Pulmonary artery endothelial cell (primary cell): Measurements from ENCODE around the gene COG5. TPM values are rescaled to one million over a fixed set of nuclear protein-coding genes. Genes with fewer than 3 reads are reported as not detected.

Experiments
- DNase-seq: peaks from one replicate; pipeline ENCODE4 v3.0.0-alpha.2; 2011; ENCODE audit warnings: low read depth, low spot score
- total RNA-seq: library from RNA; depleted of rRNA; stranded (reverse); fragments of >200 nt; gene quantifications from 2 replicates; pipeline ENCODE4 v1.2.3, GENCODE V29; 2014

The COG5 gene
- total RNA-seq, 1 donor from 2014 or later, result 49.7 TPM

DNA sequence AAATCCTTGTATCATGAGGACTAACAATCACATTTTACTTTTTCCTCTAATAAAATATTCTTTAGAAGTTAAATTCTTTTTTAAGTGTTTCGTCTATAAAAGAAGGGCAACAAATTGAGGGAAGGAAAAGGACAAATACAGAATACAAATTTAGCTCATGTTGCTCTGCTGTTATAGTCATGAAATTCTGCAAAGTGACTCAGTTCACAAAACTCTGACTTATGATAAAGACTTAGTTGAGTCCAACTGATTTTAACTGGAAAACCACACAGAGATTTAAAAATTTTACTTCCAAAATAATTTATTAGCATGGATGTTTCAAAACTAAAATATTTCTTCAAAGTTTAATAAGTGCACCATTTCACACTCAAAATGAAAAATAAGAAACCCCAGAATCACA, 168.9 kb downstream of the COG5 start:
- DNase-seq, result no peak

DNA sequence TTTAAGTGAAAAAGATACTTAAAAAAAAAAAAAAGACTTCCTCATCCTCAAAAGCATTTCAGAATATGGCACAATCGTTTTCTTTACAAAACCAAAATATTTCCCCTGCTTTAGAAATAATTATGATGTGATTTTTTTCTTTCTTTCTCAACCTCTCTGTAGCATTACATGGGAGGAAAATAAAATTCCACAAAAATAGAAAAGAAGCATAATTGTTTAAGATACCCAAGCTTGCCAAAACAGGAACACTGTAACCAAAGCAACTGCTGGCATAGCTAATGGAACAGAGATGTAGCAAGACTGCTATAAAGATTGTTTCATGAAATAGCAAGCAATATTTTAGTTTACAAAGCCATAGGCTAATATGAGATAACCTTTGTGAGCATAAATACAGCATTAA, 169.4 kb downstream of the COG5 start:
- no peak for DNase-seq

DNA sequence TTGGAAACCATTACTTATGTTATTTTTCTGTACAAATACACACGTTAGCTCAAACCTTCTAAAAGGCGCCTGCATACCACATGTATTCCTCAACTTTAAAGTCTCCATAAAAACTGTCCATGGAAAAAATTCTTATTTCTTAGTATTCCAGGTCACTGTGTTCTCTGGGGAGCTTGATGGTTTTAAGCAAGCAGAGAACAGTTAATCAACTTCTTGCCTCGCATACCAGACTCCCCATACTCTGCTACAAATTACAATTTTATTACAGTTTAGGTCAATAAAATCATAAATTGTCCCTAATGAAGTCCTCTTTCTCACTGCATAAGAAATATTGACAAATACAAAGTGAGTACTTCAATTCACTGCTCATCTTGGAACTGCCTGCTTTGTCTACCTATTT, 170.9 kb downstream of the COG5 start:
- DNase-seq, result no peak

DNA sequence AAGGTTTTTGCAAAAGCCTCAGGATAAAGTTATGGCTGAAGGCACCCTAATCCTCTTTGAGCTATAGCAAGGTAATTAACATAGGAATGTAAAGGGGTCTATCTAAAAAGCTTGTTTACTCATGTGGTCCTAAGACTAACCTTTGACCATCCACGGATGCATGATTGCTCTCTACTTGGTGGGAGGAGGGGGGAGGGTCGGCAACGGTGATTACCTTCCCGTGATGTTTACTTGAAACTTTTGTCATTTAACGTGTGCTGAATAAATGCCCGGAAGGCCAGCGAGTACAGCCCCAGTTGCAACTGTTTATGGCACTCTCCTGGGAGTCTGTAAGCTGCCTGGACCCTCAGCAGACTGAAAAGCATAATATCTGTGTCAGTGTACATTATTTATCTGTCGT, 172.8 kb downstream of the COG5 start:
- no peak for DNase-seq

DNA sequence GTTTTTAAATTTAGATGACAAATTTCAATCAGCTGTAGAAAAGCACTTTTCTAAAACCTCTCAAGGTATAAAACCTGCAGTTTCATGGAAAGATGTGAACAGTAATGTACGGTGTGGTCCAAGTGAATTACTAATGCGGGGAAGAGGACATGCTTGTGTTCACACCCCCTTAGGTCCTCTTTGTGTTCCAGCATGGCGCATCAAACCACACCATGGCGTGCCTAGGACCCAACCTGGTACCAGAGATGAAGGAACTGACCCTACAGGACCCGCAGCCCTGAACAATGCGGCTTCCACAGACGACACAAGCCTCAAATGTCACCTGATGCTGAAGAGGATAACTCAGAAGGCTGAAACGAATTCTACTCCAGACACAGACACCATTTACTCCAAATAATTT, 175.1 kb downstream of the COG5 start:
- no peak for DNase-seq

DNA sequence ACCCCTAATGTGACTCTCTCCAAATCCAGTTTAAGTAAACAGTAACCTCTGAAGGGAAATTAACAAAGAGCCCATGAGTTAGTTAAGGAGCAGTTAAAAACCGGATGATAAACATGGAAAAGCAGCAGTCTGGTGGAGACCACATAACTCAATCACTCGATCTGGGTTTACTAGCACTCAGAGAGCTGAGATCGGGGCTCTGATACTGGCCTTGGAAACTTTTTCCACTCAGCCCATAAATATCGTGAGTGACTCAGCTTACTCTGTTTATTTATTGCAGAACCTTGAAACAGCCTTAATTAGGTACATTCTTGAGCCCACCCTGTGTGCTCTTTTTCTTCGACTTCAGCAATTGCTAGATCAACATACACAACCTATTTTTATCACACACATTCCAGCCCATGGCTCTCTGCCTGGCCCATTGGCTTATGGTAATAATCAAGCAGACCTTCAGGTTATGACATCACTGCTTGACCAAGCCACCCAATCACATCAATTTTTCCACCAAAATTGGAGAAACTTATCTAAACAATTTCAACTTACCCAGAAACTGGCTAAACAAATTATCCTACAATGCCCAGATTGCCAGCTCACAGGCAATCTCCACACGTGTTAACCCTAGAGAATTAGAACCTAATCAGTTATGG, 176.0 kb downstream of the COG5 start:
- DNase-seq, result no peak

DNA sequence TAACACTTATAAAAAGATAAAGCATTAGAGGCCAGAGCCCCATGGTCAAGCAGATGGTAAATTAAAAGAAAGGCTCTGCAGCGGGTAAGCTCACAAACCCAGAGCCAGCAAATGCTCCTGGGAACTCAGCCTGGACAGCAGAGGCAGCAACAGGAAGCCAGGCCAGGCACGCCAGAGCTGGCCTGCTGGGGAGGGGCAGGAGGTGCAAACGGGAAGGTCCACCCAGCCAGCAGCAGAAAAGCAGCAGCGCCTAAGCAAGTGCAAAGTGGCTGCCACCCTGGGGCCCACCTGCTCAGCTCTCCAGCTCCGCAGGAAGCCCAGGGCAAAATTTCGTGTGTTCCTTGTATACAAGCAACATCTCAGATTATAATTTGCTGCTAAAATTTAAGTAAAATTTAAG, 176.6 kb downstream of the COG5 start:
- DNase-seq, result no peak

DNA sequence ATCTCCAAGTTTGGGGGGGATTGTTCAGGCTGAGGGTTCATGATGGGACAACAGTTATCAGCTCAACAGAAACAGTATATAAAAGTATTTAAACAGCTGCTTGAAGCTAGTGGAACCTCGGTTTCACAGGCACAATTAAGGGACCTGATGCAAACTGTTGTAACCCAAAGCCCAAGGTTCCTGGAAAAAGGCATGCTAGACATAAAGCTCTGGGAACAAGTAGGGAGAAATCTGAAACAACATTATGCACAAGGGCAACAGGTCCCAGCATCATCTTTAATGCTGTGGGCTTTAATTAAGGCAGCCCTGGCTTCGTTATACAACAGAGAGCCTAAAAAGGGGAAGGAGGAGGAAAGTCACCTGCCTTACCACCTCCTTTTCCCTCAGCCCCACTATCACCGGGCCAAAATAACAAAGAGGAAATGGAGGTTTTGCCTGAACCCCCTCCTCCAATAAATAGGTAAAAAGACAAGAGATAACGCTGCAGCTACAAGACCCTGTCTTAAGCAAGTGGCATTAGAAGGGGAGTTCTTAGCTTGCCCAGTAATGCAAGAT, 177.1 kb downstream of the COG5 start:
- no peak for DNase-seq

DNA sequence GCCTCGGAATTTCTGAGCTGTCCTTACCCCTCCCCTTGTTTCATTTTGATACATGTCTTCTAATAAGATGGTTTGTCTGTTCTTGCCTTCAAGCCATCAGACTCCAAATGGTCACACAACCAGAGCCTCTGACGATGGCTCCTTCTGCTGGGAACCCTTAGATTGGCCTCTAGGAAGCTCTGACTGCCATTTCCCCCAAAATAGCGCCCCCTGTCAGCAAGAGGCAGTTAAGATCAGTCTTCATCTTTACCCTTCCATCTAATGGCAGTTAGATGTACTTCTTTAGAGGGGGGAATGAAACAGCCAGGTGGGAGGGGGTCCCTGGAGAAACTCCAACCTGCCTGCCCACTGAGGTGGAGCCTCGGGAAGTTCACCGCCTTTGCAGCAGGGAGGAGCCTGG, 179.7 kb downstream of the COG5 start:
- DNase-seq, result no peak

DNA sequence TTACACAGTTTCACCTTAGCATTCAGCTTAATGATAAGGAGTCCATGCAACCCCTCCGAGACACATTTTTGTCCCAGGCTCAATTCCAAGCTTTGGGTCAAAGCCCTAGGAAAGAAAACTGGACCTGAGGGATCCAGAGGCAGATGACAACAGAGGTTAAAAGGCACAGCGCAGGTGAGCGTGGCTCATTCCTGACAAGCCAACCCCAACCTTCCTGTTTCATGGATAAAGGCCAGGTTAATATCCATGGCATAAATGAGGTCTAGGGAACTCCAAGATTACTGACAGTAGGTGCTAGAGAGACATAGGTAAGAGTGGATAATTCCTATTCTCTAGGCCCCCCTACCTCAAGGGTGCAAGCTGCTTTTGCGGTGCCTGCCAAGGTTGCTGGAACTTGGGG, 180.5 kb downstream of the COG5 start:
- DNase-seq, result no peak

DNA sequence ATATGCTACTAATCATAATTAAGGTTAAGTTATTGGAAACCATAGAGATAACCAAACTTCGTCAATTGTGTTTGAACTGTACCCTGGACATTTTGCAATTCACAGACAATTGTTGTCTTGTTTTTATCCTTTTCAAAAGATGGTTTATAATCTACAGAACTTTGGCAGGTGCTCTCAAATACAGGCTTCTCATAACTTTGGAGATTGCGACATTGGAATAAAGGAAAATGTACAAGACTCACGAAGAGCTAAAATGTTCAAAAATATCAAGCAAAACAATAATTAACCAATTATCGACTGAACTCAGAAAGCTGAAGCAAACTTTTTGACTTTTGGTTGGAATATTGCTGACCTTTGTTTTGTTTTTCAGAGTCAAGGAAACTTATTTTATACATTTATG, 182.3 kb downstream of the COG5 start:
- DNase-seq, result no peak

DNA sequence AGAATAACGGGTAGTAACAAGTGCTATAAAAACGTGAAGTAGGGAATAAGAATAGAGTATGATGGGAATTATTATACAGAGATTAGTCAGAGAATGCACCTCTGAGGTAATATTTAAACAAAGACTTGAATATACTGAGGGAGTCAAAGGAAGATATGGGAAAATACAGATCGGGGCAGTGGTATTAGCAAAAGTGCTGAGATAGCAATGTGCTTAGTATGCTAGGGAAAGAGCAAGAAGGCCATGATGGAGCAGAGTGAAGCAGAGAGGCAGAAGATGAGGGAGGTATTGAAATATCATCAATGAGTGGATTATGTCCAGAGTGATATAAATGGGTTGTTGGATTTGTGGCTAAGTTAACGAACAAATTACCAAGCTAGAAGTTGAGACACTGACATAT, 190.4 kb downstream of the COG5 start:
- no peak for DNase-seq

DNA sequence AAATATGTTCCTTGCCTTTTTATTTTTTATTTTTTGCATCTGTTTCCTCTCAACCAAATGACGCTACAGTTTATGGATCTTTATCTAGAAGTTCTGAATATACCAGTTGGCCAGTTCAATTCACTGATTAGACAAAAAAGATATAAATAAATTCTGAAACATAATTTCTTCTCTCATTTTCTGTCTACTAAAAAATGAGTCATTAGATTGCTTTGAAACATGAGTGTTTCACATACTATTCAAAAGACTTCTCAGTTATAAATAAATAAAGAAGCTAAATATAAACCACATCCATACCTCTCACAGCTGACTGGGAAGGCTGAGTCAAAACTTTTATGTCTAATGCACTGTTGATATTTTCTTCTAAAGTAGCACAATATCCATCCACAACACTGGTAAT, 191.4 kb downstream of the COG5 start:
- DNase-seq, result no peak

DNA sequence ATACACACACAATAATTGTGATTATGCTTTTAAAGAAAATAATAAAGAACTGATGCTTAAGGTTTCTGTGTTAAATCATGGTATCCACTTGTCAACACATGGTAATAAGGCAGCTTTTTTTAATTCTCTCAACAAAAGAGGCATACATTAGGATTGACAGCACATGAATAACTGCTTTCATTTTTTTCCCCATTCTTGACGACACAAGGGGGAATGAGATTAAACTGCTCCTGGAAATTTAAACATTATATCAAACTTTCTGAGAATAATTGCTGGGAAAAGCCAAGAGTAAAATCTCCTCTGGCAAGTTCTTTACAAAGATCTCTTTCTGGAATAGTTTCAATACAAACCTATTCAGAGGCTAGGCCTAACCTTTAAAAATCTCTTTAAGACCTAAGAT, 192.9 kb downstream of the COG5 start:
- no peak for DNase-seq

DNA sequence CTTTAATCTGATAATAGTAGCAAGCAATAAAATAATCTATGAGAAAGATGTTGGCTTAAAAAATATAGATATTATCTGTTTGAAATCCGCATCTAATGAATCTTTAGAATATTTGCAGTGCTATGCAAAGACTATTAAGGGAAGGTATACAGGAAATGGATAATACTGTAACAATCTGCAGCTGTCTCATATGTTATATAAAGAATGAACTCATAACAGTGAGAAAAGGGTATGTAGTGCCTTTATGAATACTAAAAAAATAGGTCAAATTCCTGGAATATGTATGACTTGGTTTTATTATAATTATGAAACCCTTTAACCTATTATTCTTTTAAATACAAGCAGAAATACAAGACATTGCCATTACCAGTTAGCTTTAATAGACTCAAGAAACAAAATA, 198.9 kb downstream of the COG5 start:
- DNase-seq, result no peak

DNA sequence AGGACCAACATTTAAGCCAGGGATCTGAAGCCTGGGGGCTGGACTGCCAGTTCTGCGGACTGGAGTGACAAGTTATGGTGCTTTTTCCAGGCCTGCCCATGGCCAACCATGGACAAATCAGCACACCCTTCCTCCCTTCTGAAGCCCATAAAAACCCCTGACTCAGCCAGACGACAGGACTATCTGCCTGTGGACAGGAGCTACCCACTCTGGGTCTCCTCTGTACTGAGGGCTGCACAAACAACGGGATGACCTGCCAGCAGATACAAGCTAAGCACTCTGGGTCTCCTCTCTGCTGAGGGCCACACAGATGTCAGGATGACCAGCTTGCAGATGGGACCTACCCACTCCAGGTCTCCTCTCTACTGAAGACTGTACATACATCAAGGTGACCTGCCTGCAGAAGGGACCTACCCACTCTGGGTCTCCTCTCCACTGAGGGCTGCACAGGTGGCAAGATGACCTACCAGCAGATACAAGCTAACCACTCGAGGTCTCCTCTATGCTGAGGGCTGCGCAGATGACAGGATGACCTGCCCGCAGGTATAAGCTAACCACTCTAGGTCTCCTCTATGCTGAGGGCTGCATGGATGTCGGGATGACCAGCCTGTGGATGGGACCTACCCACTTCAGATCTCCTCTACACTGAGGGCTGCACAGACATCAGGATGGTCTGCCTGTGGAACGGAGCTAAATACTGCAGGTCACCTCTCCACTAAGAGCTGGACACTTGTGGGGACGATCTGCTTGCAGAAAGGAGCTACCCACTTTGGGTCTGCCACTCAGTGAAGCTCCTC, 204.0 kb downstream of the COG5 start:
- DNase-seq, result no peak

DNA sequence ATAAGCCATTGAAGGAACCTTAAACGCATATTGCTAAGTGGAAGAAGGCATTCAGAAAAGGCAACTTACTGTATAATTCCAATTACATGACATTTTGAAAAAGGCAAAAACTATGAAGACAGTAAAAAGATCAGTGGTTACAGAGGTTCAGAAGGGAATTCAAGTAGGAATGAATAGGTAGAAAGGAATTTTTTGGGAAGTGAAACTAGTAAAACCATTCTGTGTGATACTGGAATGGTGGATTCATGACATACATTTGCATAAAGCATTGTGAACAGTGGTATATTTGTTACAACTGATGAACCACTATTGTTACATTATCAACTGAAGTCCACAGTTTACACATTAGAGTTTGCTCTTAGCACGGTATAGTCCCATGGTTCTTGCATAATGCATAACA, 208.1 kb downstream of the COG5 start:
- DNase-seq, result no peak

DNA sequence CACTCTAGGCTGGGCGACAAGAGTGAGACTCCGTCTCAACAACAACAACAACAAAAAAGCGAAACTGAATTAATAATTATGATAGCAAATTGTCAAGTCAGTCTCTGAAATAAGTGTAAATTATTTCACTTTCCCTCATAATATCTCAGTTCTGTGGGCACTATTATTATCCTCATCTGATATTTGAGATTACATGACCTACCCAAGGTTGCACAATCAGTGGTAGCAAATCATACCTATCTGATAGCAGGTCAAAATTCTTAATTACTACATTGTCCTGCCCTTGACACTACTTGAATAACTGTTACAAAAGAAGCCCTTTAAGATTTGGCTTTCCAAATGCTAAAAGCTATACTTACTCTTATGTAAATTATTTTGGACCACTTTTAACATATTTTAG, 209.1 kb downstream of the COG5 start:
- DNase-seq, result no peak

DNA sequence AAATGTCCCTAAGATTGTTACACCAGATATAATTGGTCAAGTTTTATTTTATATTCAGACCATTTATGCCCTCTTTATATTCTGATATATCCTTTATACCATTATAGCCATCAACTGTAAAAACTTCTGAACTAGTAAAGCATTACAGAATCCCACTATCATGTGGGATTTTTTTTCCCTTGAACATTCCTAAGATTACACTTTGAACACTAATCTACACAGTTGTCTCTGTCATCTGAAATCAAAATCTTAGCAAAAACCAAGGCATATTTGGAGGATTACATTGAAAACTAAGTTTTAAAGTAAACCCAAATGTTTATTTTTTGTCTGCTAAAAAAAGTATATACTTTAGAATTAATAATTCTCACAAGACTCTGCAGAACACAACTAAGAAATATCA, 210.0 kb downstream of the COG5 start:
- no peak for DNase-seq

DNA sequence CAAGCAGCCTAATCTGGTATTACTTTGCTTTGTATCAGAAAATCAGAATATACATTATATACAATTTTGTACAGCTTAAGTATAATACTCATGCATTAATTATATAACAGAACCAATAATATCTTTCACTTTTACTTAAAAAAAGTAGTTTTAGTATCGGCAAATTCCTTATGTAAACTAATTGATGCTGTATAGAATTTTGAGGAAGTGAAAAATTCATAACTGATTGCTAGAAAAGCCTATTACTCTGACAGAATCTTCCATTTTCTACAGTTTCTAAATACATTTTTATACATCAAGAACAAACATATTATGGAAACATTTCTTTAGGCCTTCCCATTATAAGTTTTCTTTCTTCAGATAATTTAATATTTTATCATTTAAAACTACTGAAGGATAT, 217.8 kb downstream of the COG5 start:
- DNase-seq, result no peak

DNA sequence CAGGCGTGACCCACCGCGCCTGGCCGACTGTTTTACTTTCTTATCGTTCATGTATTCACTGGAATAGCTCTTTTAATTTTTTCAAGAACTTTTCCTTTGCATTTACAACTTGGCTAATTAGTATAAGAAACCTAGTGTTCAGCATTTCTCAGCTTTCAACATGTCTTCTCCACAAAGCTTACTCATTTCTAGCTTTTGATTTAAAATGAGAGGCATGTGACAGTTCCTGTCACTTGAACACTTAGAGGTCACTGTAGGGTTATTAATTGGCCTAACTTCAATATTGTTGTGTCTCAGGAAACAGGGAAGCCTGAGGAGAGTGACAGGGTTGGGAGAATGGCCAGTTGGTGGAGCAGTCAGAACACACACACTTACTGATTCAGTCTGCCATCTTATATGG, 218.9 kb downstream of the COG5 start:
- no peak for DNase-seq

DNA sequence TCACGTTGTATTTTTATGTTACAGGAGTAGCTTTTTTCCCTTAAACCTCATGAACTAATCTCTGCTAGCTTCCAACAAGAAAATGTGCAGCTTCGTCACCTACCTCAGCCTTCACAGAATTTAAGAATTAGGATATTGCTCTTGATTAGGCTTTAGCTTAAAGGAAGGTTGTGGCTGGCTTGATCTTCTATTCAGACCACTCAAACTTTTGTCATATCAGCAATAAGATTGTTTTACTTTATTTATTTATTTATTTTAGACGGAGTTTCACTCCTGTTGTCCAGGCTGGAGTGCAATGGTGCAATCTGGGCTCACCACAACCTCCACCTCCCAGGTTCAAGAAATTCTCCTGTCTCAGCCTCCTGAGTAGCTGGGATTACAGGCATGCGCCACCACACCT, 219.4 kb downstream of the COG5 start:
- no peak for DNase-seq

DNA sequence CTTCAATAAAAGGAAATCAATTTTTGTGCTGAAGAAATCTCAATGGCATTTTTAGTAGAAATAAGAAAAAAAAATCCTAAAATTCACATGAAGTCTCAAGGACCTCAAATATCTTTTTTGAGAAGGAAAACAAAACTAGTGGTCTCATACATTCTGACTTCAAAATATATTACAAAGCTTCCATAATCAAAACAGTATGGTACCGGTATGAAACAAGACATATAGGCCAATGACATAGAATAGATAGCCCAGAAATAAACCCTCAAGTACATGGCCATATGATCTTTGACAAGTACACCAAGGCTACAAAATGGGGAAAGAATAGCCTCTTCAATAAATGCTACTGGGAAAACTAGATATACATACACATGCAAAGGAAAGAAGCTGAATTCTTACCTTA, 225.6 kb downstream of the COG5 start:
- DNase-seq, result no peak
